MCF 10A (cell line): Measurements from ENCODE around the gene PPP1R15B. TPM values are rescaled to one million over a fixed set of nuclear protein-coding genes. Genes with fewer than 3 reads are reported as not detected.

ENCODE experiments used
- BruUV-seq: library from RNA; stranded (reverse); fragments of 400-500 nt; replicated peaks from 2 replicates; lab custom pipeline; 2021; lab: Mats Ljungman, UMichigan
- CTCF ChIA-PET: fragments of 300-600 bp; sonication (Branson Sonifier 250); formaldehyde crosslinking; extraction: SDS; loops from one replicate; lab custom pipeline; 2021; ENCODE audit warnings: antibody characterized with exemption, inconsistent platforms; lab: Yijun Ruan, JAX
- POLR2A ChIA-PET: fragments of 300-600, 350-650 bp; sonication (Branson Sonifier 250); formaldehyde crosslinking; extraction: SDS; loops from one replicate; lab custom pipeline; 2020; ENCODE audit warnings: antibody characterized with exemption, inconsistent platforms; lab: Yijun Ruan, JAX
- DNase-seq: peaks from one replicate; pipeline ENCODE4 v3.0.0-alpha.2; 2018; ENCODE audit not compliant: unreplicated experiment
- H3K27ac Mint-ChIP-seq: one replicate; pipeline ENCODE4 v1.8.0; 2022; ENCODE audit warnings: mild to moderate bottlenecking, low read depth, mixed read lengths; ENCODE audit not compliant: unreplicated experiment
- H3K27me3 Mint-ChIP-seq: one replicate; pipeline ENCODE4 v1.8.0; 2022; ENCODE audit warnings: mixed read lengths; ENCODE audit not compliant: insufficient read depth, unreplicated experiment
- H3K36me3 Mint-ChIP-seq: one replicate; pipeline ENCODE4 v1.8.0; 2022; ENCODE audit warnings: mild to moderate bottlenecking, moderate library complexity, mixed read lengths; ENCODE audit not compliant: insufficient read depth, unreplicated experiment
- H3K4me1 Mint-ChIP-seq: one replicate; pipeline ENCODE4 v1.8.0; 2022; ENCODE audit warnings: mixed read lengths; ENCODE audit not compliant: insufficient read depth, unreplicated experiment
- H3K4me3 Mint-ChIP-seq: one replicate; pipeline ENCODE4 v1.8.0; 2022; ENCODE audit warnings: mild to moderate bottlenecking, moderate library complexity, mixed read lengths; ENCODE audit not compliant: unreplicated experiment
- H3K9me3 Mint-ChIP-seq: one replicate; pipeline ENCODE4 v1.8.0; 2022; ENCODE audit warnings: mixed read lengths; ENCODE audit not compliant: unreplicated experiment
- CTCF ChIP-seq: fragments of 200-600 bp; IDR thresholded peaks from one replicate; pipeline ENCODE4 v1.8.0; 2022; ENCODE audit warnings: antibody characterized with exemption, mild to moderate bottlenecking; ENCODE audit not compliant: unreplicated experiment
- intact Hi-C: fragments of 100-400 bp; cut with micrococcal nuclease; formaldehyde crosslinking; loops from 2 replicates; pipeline ENCODE4 v1.14.1; 2022
- total RNA-seq: library from RNA; stranded (reverse); gene quantifications from 2 replicates; pipeline ENCODE4 v1.2.3, GENCODE V29; 2022

PPP1R15B gene
- total RNA-seq, 1 experiment from 2014 or later = 86.0 TPM

- TF ChIP-seq CTCF = no peak
- no peaks in the 10 kb centered on the region for H3K9me3 Mint-ChIP-seq
- no peak for DNase-seq
- H3K4me1 Mint-ChIP-seq = peaks cover 14% of the 10 kb centered on the region
- no TSS peak for BruUV-seq
- no peak overlapping the region for H3K27ac Mint-ChIP-seq
- intact Hi-C loops = no loop called here
- no peaks in the 10 kb centered on the region for H3K36me3 Mint-ChIP-seq
- no peaks in the 10 kb centered on the region for H3K27me3 Mint-ChIP-seq
- POLR2A ChIA-PET = interaction anchor here (1.0 to 1.8 kb wide), 3 partner anchors 35 to 64 kb away, joined by 3 to 6 read pairs (median 3); no protein-coding TSS in a partner anchor
- CTCF ChIA-PET = interaction anchor here (0.6 to 9.5 kb wide), 8 partner anchors 12 to 494 kb away, joined by 3 to 312 read pairs (median 4); partner anchors contain the start of genes GOLT1A and REN
- no peak overlapping the region for H3K4me3 Mint-ChIP-seq
These were observed 53.8 kb downstream of the PPP1R15B start for GRCh38 chr1:204357551-204358490.

GRCh38 chr1:204356997-204357396, 54.6 kb downstream of the PPP1R15B start:
- intact Hi-C loops = no loop called here
- POLR2A ChIA-PET = interaction anchor here (1.0 to 1.8 kb wide), 2 partner anchors 56 to 63 kb away, joined by 3 to 6 read pairs; no protein-coding TSS in a partner anchor
- H3K4me1 Mint-ChIP-seq = peaks cover 14% of the 10 kb centered on the region
- CTCF ChIA-PET = interaction anchor here (0.6 to 9.5 kb wide), 5 partner anchors 97 to 494 kb away, joined by 3 to 312 read pairs (median 5); partner anchors contain the start of genes GOLT1A and REN
- no peaks in the 10 kb centered on the region for H3K27me3 Mint-ChIP-seq
- no peak overlapping the region for H3K27ac Mint-ChIP-seq
- H3K9me3 Mint-ChIP-seq = no peaks in the 10 kb centered on the region
- no peak for TF ChIP-seq CTCF
- H3K4me3 Mint-ChIP-seq = no peak overlapping the region
- no peaks in the 10 kb centered on the region for H3K36me3 Mint-ChIP-seq
- no TSS peak for BruUV-seq
- no peak for DNase-seq

GRCh38 chr1:204355913-204356312, 55.7 kb downstream of the PPP1R15B start:
- Mint-ChIP-seq H3K4me1 (peaks cover 14% of the 10 kb centered on the region), H3K36me3 (no peaks in the 10 kb centered on the region), H3K9me3 (no peaks in the 10 kb centered on the region), H3K27ac (no peak overlapping the region), H3K27me3 (no peaks in the 10 kb centered on the region), H3K4me3 (no peak overlapping the region)
- DNase-seq = no peak
- intact Hi-C loops = no loop called here
- no TSS peak for BruUV-seq
- TF ChIP-seq CTCF = no peak
- POLR2A ChIA-PET = no interaction called here
- CTCF ChIA-PET = no interaction called here

- no peak for TF ChIP-seq CTCF
- Mint-ChIP-seq H3K36me3 (no peaks in the 10 kb centered on the region), H3K4me3 (no peak overlapping the region), H3K4me1 (peaks cover 14% of the 10 kb centered on the region), H3K27me3 (no peaks in the 10 kb centered on the region), H3K27ac (no peak overlapping the region), H3K9me3 (no peaks in the 10 kb centered on the region)
- BruUV-seq = no TSS peak
- DNase-seq = no peak
- POLR2A ChIA-PET = interaction anchor here (0.7 to 1.9 kb wide), 7 partner anchors 9 to 75 kb away, joined by 3 to 5 read pairs (median 4); no protein-coding TSS in a partner anchor
- CTCF ChIA-PET = interaction anchor here (0.6 to 8.3 kb wide), 12 partner anchors 8 to 192 kb away, joined by 3 to 114 read pairs (median 4); partner anchors contain the start of genes GOLT1A and PLEKHA6
- intact Hi-C loops = no loop called here
These were observed 57.0 kb downstream of the PPP1R15B start for GRCh38 chr1:204354579-204354978.
